Measurements from ENCODE around the gene PROM2. TPM values are rescaled to one million over a fixed set of nuclear protein-coding genes. Genes with fewer than 3 reads are reported as not detected.

The PROM2 gene
- total RNA-seq, 1 donor, result under 0.01 TPM

- no peak overlapping the region for H3K4me3 ChIP-seq (ENCODE audit: low read depth, low read length)
- TF ChIP-seq, protein P1, sequence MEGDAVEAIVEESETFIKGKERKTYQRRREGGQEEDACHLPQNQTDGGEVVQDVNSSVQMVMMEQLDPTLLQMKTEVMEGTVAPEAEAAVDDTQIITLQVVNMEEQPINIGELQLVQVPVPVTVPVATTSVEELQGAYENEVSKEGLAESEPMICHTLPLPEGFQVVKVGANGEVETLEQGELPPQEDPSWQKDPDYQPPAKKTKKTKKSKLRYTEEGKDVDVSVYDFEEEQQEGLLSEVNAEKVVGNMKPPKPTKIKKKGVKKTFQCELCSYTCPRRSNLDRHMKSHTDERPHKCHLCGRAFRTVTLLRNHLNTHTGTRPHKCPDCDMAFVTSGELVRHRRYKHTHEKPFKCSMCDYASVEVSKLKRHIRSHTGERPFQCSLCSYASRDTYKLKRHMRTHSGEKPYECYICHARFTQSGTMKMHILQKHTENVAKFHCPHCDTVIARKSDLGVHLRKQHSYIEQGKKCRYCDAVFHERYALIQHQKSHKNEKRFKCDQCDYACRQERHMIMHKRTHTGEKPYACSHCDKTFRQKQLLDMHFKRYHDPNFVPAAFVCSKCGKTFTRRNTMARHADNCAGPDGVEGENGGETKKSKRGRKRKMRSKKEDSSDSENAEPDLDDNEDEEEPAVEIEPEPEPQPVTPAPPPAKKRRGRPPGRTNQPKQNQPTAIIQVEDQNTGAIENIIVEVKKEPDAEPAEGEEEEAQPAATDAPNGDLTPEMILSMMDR (IDR thresholded peaks at IDR 0.05; ENCODE audit: insufficient read depth, low read depth, low read length), result no peak
- no peak for DNase-seq (ENCODE audit: low read depth)
Observed at GRCh38 chr2:95319481-95320343, 45.5 kb downstream of the PROM2 start.

DNA sequence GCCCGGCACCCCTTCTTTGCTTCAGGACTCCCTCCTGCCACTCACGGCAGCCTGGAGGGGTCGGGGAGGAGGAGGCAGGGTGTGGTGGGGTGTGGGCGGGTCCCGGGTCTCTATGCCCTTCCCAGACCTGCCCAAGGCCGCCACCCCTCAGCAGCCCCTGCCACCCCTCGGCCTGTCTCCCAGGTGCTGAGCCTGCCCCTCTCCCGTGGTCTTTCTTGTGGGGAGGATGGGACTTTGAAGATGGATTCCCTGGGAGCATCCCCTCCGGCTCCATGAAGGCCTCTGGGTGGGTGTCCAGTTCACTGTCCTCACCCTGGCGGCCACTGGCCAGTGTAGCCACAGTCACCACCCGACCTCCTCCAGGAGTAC, 46.1 kb downstream of the PROM2 start:
- H3K4me3 ChIP-seq (ENCODE audit: low read depth, low read length), result no peak overlapping the region

GRCh38 chr2:95320986-95321767, 46.9 kb downstream of the PROM2 start:
- TF ChIP-seq, protein P1 (IDR thresholded peaks at IDR 0.05; ENCODE audit: insufficient read depth, low read depth, low read length), result no peak
- DNase-seq (ENCODE audit: low read depth), result no peak
- H3K4me3 ChIP-seq (ENCODE audit: low read depth, low read length), result no peak overlapping the region

More for the DNA sequence above, 46.1 kb downstream of the PROM2 start:
- TF ChIP-seq, protein P1 (IDR thresholded peaks at IDR 0.05; ENCODE audit: insufficient read depth, low read depth, low read length), result no peak
- no peak for DNase-seq (ENCODE audit: low read depth)

DNA sequence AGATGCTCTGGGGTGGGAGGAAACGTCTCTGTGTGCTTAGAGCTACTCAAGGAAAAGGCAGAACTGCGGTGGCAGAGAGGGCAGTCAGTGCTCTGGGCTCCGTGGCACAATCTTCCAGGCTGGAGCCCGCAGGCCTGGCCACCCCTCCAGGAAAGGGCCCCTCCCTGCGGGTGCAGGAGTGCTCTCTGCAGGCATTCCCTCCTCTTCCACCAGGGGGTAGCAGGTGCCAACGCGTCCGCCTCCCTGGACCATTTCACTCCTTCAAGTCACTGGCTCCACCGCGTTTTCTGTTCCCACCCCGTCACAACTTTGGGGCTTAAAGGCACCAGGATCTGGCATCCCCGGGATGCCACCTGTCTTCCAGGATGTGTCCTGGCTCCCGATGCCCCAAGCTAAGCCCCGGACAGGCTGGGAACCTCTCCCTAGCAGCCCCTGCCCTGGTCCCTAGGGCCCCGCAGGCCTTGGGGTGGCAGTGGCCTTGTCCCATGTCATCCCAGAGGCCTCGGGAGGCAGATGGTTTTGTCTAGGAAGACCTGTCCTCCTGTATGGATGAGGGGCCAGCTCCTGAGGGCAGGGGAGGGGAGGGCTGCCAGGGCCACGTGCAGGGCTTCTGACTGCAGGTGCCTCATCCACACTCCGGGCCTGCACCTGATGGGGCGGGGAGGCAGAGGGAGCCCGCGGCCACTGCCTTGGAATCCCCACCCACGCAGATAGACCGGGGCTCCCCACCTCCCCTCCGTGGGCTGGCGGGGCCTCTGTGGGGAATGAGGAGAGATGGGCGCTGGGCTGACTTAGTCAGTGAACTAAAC, 49.3 kb downstream of the PROM2 start:
- TF ChIP-seq, protein P1 (IDR thresholded peaks at IDR 0.05; ENCODE audit: insufficient read depth, low read depth, low read length), result peak; percentile 36
- no peak for DNase-seq (ENCODE audit: low read depth)
- no peak overlapping the region for H3K4me3 ChIP-seq (ENCODE audit: low read depth, low read length)

GRCh38 chr2:95325026-95325425, 50.8 kb downstream of the PROM2 start:
- no peak overlapping the region for H3K4me3 ChIP-seq (ENCODE audit: low read depth, low read length)
- TF ChIP-seq, protein P1 (IDR thresholded peaks at IDR 0.05; ENCODE audit: insufficient read depth, low read depth, low read length), result no peak
- DNase-seq (ENCODE audit: low read depth), result no peak

GRCh38 chr2:95325590-95326432, 51.6 kb downstream of the PROM2 start:
- TF ChIP-seq, protein P1 (IDR thresholded peaks at IDR 0.05; ENCODE audit: insufficient read depth, low read depth, low read length), result no peak
- H3K4me3 ChIP-seq (ENCODE audit: low read depth, low read length), result no peak overlapping the region
- DNase-seq (ENCODE audit: low read depth), result no peak
